Heart left ventricle (tissue), 16 donors: ENCODE data around the gene MCUB. TPM values are rescaled to one million over a fixed set of nuclear protein-coding genes. Genes with fewer than 3 reads are reported as not detected.

Experiments used
- ATAC-seq, 4 donors: fragments of 200-7000 bp; cut with Tn5 transposase; one replicate each; pipeline ENCODE4 v1.9.1; 2020 to 2022; ENCODE audit warnings: moderate library complexity in 4 of 4, mild to moderate bottlenecking in 3 of 4, moderate number of reproducible peaks in 1 of 4
- DNase-seq, 5 donors: peaks; one replicate each; pipeline ENCODE4 v3.0.0-alpha.2; 2020
- H3K27ac ChIP-seq, 12 donors: fragments of 200-600 bp; sonication (generic) in 4 of 12; one replicate each; pipeline versions ENCODE4 v1.5.0 to v1.8.0; 2016 to 2022; ENCODE audit warnings: mild to moderate bottlenecking in 2 of 12
- H3K27me3 ChIP-seq, 9 donors: fragments of 200-600 bp; sonication (generic) in 2 of 9; one replicate each; pipeline versions ENCODE4 v1.5.1 to v1.8.0; 2016 to 2022; ENCODE audit warnings: mild to moderate bottlenecking in 3 of 9
- H3K36me3 ChIP-seq, 9 donors: fragments of 200-600 bp; sonication (generic) in 2 of 9; one replicate each; pipeline versions ENCODE4 v1.5.0 to v1.8.0; 2018 to 2022; ENCODE audit warnings: mild to moderate bottlenecking in 2 of 9
- H3K4me1 ChIP-seq, 12 donors: fragments of 200-600 bp; sonication (generic) in 4 of 12; one replicate each; pipeline versions ENCODE4 v1.5.0 to v1.8.0; 2016 to 2022; ENCODE audit warnings: mild to moderate bottlenecking in 3 of 12
- H3K4me3 ChIP-seq, 12 donors: fragments of 200-600 bp; sonication (generic) in 4 of 12; one replicate each; pipeline versions ENCODE4 v1.5.0 to v1.8.0; 2017 to 2022; ENCODE audit warnings: mild to moderate bottlenecking in 9 of 12, moderate library complexity in 4 of 12
- H3K9me3 ChIP-seq, 12 donors: fragments of 200-600 bp; sonication (generic) in 4 of 12; one replicate each; pipeline versions ENCODE4 v1.5.0 to v1.8.0; 2016 to 2022; ENCODE audit warnings: mild to moderate bottlenecking in 1 of 12
- CTCF ChIP-seq, 12 donors: fragments of 200-600 bp; sonication (generic) in 4 of 12; IDR thresholded peaks; one replicate each; pipeline versions ENCODE4 v1.5.0 to v1.8.0; 2018 to 2022; ENCODE audit warnings: antibody characterized with exemption in 12 of 12, mild to moderate bottlenecking in 5 of 12
- POLR2A ChIP-seq, 2 donors: fragments of 450-650 bp; IDR thresholded peaks; one replicate each; pipeline ENCODE4 v1.6.1; 2017; ENCODE audit warnings: antibody characterized with exemption in 2 of 2, mild to moderate bottlenecking in 2 of 2, moderate library complexity in 2 of 2
- WGBS, 4 donors: extraction: QIAGEN DNeasy Blood & Tissue Kit in 2 of 4; methylation state at CpG; one replicate each; pipeline versions ENCODE4 v1.1.5 to v1.1.7; 2013 to 2018; 5-methylcytosine and 5-hydroxymethylcytosine counted together
- intact Hi-C, 10 donors: fragments of 100-400 bp; cut with DNase I; formaldehyde crosslinking; loops; one replicate each; pipeline versions ENCODE4 v1.11.1 to v1.14.2; 2022
- polyA plus RNA-seq, 2 donors: library from polyadenylated mRNA; stranded (reverse); fragments of 200-250 nt; gene quantifications; one replicate each; pipeline ENCODE4 v1.2.3, GENCODE V29; 2013
- total RNA-seq, 9 donors: library from RNA; depleted of rRNA in 2 of 9; stranded (reverse); fragments of >200 nt in 2 of 9; fragmentation: NEBNext Ultra II Directional in 3 of 9; extraction: Animal tissue kit (Norgen Biotek cat#: 25700) in 3 of 9; gene quantifications; one replicate each; pipeline versions ENCODE4 v1.1.0 to v1.2.4, GENCODE V29; 2016 to 2023
- donor health status: ischemic (EF 13 %, LVEDD 7.1; RV severe dilation, severe dysfunction).
- donor health status: healthy with polysubstance abuse.
- donor health status: DM: no; HTN: yes; CAD: no.
- donor health status: DM: no; HTN: no; CAD: no.
- donor health status: ischemic (EF 25% LVEDD 6.9; RV normal size, moderate dysfunction).
- donor health status: ischemic (EF 25% LVEDD 5.7; RV mildly dilated, moderate dysfunction).
- donor health status: healthy.
- donor health status: DM: yes; HTN: yes; CAD: no.
- donor health status: ischemic (EF 35%, LVEDD 5.7; RV mildly dilated, moderate dysfunction).
- donor health status: nonischemic (EF 11% LVEDD 7.7; RV severe dilation, severe dysfunction).
- donor health status: DM: yes; HTN: yes; CAD: no.
- donor health status: PGD.
- donor health status: ischemic (EF 29% LVEDD 5.4; RV normal size, mild dysfunction).
- donor health status: nonischemic (EF 23%, LVEDD 6.1; RV moderate dilation, normal function).

MCUB gene
- total and polyA plus RNA-seq, 11 donors: 1.6 to 15.1 (median 4.3) TPM

GRCh38 chr4:109735566-109736365 lies 175.7 kb downstream of the MCUB start:
- 69 to 73% (median 70%) methylated on average over 7 of the region's 7 CpGs for WGBS, 4 donors
- intact Hi-C loops: loop anchor here in 1 of 10 donors (10.0 kb wide), 2 partner anchors 69 to 301 kb away; partner anchors contain the start of genes CFI and SEC24B

More at GRCh38 chr4:109735566-109736365, 175.7 kb downstream of the MCUB start:
- Histone ChIP-seq H3K9me3 (no peaks in the 10 kb centered on the region), H3K36me3 (no peaks in the 10 kb centered on the region), H3K27me3 (no peaks in the 10 kb centered on the region), H3K27ac (no peak overlapping the region), H3K4me3 (no peak overlapping the region), H3K4me1 (peaks cover 0 to 1% (median 0%) of the 10 kb centered on the region in 12 donors)
- no peak for DNase-seq
- no peak for TF ChIP-seq CTCF (IDR thresholded peaks at IDR 0.05)
- TF ChIP-seq POLR2A (IDR thresholded peaks at IDR 0.05): no peak
- ATAC-seq: peak in 3 of 4 donors; percentile 51 to 89 (median 76)

Other genes with a start within 250 kb of the MCUB start
- gene SEC24B, start 126.4 kb upstream of the MCUB start, total RNA-seq: 10 to 100 TPM; 20.7 to 34.8 (median 30.5) TPM
- 10 to 100 TPM in 1 of 2 donors, 1 to 10 TPM in 1; 5.8 to 14.0 TPM for gene SEC24B, start 126.4 kb upstream of the MCUB start, polyA plus RNA-seq
- gene CASP6, start 143.2 kb downstream of the MCUB start, total RNA-seq: 10 to 100 TPM in 1 of 9 donors, 1 to 10 TPM in 8; 3.5 to 16.4 (median 6.5) TPM
- gene CASP6, start 143.2 kb downstream of the MCUB start, polyA plus RNA-seq: 1 to 10 TPM; 4.4 to 5.7 TPM
- gene PLA2G12A, start 169.8 kb downstream of the MCUB start, total RNA-seq: 10 to 100 TPM; 32.6 to 68.5 (median 58.5) TPM
- 10 to 100 TPM; 15.7 to 22.5 TPM for gene PLA2G12A, start 169.8 kb downstream of the MCUB start, polyA plus RNA-seq
- 10 to 100 TPM in 3 of 9 donors, 1 to 10 TPM in 6; 6.2 to 52.0 (median 9.0) TPM for gene CFI, start 241.8 kb downstream of the MCUB start, total RNA-seq
- 10 to 100 TPM in 1 of 2 donors, 1 to 10 TPM in 1; 6.3 to 11.2 TPM for gene CFI, start 241.8 kb downstream of the MCUB start, polyA plus RNA-seq